WTC11 (cell line): ENCODE data around the gene TMEM239. TPM values are rescaled to one million over a fixed set of nuclear protein-coding genes. Genes with fewer than 3 reads are reported as not detected.

Experiments used
- ATAC-seq: fragments of 200-7000 bp; cut with Tn5 transposase; 2 replicates; pipeline ENCODE4 v1.10.0; 2021; ENCODE audit warnings: mild to moderate bottlenecking, moderate library complexity
- CTCF ChIA-PET: fragments of 300-600 bp; sonication (Branson Sonifier 250); formaldehyde crosslinking; loops from one replicate; lab custom pipeline; 2021; ENCODE audit warnings: antibody characterized with exemption; lab: Charles Lee
- POLR2A ChIA-PET: fragments of 350-600 bp; sonication (Branson Sonifier 250); formaldehyde crosslinking; loops from one replicate; lab custom pipeline; 2021; ENCODE audit warnings: antibody characterized with exemption; lab: Charles Lee
- DNase-seq: peaks from one replicate; pipeline ENCODE4 v3.0.0; 2021; ENCODE audit warnings: low spot score
- H3K27ac Mint-ChIP-seq: 2 replicates; pipeline ENCODE4 v1.8.0; 2021; ENCODE audit warnings: mixed read lengths
- H3K27me3 Mint-ChIP-seq: 2 replicates; pipeline ENCODE4 v1.8.0; 2021; ENCODE audit warnings: low read depth, mild to moderate bottlenecking, moderate library complexity, mixed read lengths
- H3K36me3 Mint-ChIP-seq: 2 replicates; pipeline ENCODE4 v1.8.0; 2021; ENCODE audit warnings: mixed read lengths
- H3K4me1 Mint-ChIP-seq: 2 replicates; pipeline ENCODE4 v1.8.0; 2022; ENCODE audit warnings: mixed read lengths
- H3K4me3 Mint-ChIP-seq: 2 replicates; pipeline ENCODE4 v1.8.0; 2021; ENCODE audit warnings: mild to moderate bottlenecking, moderate library complexity, mixed read lengths
- H3K9me3 Mint-ChIP-seq: 2 replicates; pipeline ENCODE4 v1.8.0; 2021; ENCODE audit warnings: mixed read lengths
- CREB1 ChIP-seq: sonication (generic); formaldehyde crosslinking; IDR thresholded peaks from 2 replicates; pipeline ENCODE4 v1.8.0; 2023; ENCODE audit warnings: mild to moderate bottlenecking, missing genetic modification reagents
- EMX1 ChIP-seq: fragments of 250-450 bp; sonication (Bioruptor Pico); IDR thresholded peaks from 2 replicates; pipeline ENCODE4 v1.8.0; 2021; ENCODE audit warnings: mild to moderate bottlenecking
- ESRRA ChIP-seq: sonication (generic); formaldehyde crosslinking; IDR thresholded peaks from 2 replicates; pipeline ENCODE4 v1.8.1; 2022; ENCODE audit warnings: mild to moderate bottlenecking, missing genetic modification reagents, borderline replicate concordance
- FOXP1 ChIP-seq: sonication (generic); formaldehyde crosslinking; IDR thresholded peaks from 2 replicates; pipeline ENCODE4 v1.8.0; 2022; ENCODE audit warnings: missing genetic modification reagents, mild to moderate bottlenecking, moderate library complexity, borderline replicate concordance
- JAZF1 ChIP-seq: fragments of 250-450 bp; sonication (Bioruptor Pico); IDR thresholded peaks from 2 replicates; pipeline ENCODE4 v1.9.0; 2021; ENCODE audit warnings: moderate library complexity, mild to moderate bottlenecking, inconsistent platforms
- JUN ChIP-seq: sonication (generic); formaldehyde crosslinking; IDR thresholded peaks from 2 replicates; pipeline ENCODE4 v1.8.0; 2023; ENCODE audit warnings: mild to moderate bottlenecking, missing genetic modification reagents
- KAT7 ChIP-seq: sonication (generic); formaldehyde crosslinking; IDR thresholded peaks from 2 replicates; pipeline ENCODE4 v1.8.1; 2023; ENCODE audit warnings: missing genetic modification reagents, mild to moderate bottlenecking, borderline replicate concordance
- NFATC4 ChIP-seq: fragments of 250-450 bp; sonication (Bioruptor Pico); IDR thresholded peaks from 2 replicates; pipeline ENCODE4 v1.9.0; 2021; ENCODE audit warnings: mild to moderate bottlenecking
- NFYB ChIP-seq: sonication (generic); formaldehyde crosslinking; conservative IDR thresholded peaks from 2 replicates; pipeline ENCODE4 v1.8.0; 2022; ENCODE audit warnings: low read depth, missing genetic modification reagents
- NR3C1 ChIP-seq: sonication (generic); formaldehyde crosslinking; conservative IDR thresholded peaks from 2 replicates; pipeline ENCODE4 v1.8.1; 2023; ENCODE audit warnings: low read depth, mild to moderate bottlenecking, missing genetic modification reagents
- PRRX2 ChIP-seq: fragments of 250-450 bp; sonication (Bioruptor Pico); IDR thresholded peaks from 2 replicates; pipeline ENCODE4 v1.8.0; 2021; ENCODE audit warnings: mild to moderate bottlenecking
- SMAD4 ChIP-seq: sonication (generic); formaldehyde crosslinking; IDR thresholded peaks from 2 replicates; pipeline ENCODE4 v1.8.0; 2022; ENCODE audit warnings: mild to moderate bottlenecking, missing genetic modification reagents
- TEAD1 ChIP-seq: sonication (generic); formaldehyde crosslinking; IDR thresholded peaks from 2 replicates; pipeline ENCODE4 v1.8.0; 2022; ENCODE audit warnings: mild to moderate bottlenecking, missing genetic modification reagents
- TP53 ChIP-seq: sonication (generic); formaldehyde crosslinking; IDR thresholded peaks from 2 replicates; pipeline ENCODE4 v1.8.1; 2023; ENCODE audit warnings: mild to moderate bottlenecking, missing genetic modification reagents
- ZNF396 ChIP-seq: fragments of 250-450 bp; sonication (Bioruptor Pico); IDR thresholded peaks from 2 replicates; pipeline ENCODE4 v1.8.0; 2021; ENCODE audit warnings: mild to moderate bottlenecking, moderate library complexity, borderline replicate concordance
- total RNA-seq: library from RNA; stranded (reverse); gene quantifications from 3 replicates; pipeline ENCODE4 v1.2.3, GENCODE V29; 2021
- TF ChIP-seq, protein P1 (sequence below): sonication (generic); formaldehyde crosslinking; IDR thresholded peaks from 2 replicates; pipeline ENCODE4 v1.8.0; 2022; ENCODE audit warnings: mild to moderate bottlenecking, missing genetic modification reagents
- TF ChIP-seq, protein P2 (sequence below): sonication (generic); formaldehyde crosslinking; IDR thresholded peaks from 2 replicates; pipeline ENCODE4 v1.8.0; 2022; ENCODE audit warnings: mild to moderate bottlenecking, missing genetic modification reagents
- TF ChIP-seq, protein P3 (sequence below): sonication (generic); formaldehyde crosslinking; IDR thresholded peaks from 2 replicates; pipeline ENCODE4 v1.8.1; 2023; ENCODE audit warnings: mild to moderate bottlenecking, missing genetic modification reagents
- TF ChIP-seq, protein P4 (sequence below): sonication (generic); formaldehyde crosslinking; IDR thresholded peaks from 2 replicates; pipeline ENCODE4 v1.8.1; 2023; ENCODE audit warnings: mild to moderate bottlenecking, missing genetic modification reagents, moderate library complexity
- TF ChIP-seq, protein P5 (sequence below): fragments of 250-450 bp; sonication (Bioruptor Pico); IDR thresholded peaks from 2 replicates; pipeline ENCODE4 v2.1.2; 2022; ENCODE audit warnings: mild to moderate bottlenecking, moderate library complexity
- TF ChIP-seq, protein P6 (sequence below): fragments of 250-450 bp; sonication (Bioruptor Pico); IDR thresholded peaks from 2 replicates; pipeline ENCODE4 v1.9.0; 2021; ENCODE audit warnings: mild to moderate bottlenecking, borderline replicate concordance

Gene TMEM239
- total RNA-seq, 1 experiment from 2014 or later: not detected

DNA sequence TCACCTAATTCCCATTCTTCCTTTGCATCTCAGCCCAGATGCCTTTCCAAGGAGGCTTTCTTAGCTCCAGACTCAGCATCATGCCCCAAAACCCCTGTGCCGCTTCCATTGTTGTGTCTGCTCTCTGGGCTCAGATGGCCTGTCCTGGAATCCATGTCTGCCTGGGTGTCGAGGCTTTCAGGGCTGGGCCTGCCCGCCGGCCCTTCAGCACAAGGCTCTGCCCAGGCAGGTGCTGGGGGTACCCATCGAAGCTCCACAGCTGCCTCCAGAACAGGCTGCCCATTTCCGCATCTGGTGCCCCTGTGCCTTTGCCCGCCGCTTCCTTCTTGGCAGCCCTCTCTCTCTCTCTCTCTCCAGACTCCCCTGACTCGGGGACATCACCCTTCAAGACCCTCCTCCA lies 16.9 kb upstream of the TMEM239 start:
- POLR2A ChIA-PET: interaction anchor here (0.6 to 0.9 kb wide), 3 partner anchors 9 to 78 kb away, joined by 3 to 13 read pairs (median 4); no protein-coding TSS in a partner anchor
- TF ChIP-seq, protein P1, sequence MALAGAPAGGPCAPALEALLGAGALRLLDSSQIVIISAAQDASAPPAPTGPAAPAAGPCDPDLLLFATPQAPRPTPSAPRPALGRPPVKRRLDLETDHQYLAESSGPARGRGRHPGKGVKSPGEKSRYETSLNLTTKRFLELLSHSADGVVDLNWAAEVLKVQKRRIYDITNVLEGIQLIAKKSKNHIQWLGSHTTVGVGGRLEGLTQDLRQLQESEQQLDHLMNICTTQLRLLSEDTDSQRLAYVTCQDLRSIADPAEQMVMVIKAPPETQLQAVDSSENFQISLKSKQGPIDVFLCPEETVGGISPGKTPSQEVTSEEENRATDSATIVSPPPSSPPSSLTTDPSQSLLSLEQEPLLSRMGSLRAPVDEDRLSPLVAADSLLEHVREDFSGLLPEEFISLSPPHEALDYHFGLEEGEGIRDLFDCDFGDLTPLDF (CRISPR knock-in tag): peak; percentile 44; the same call in 1 of the 2 replicates
- TF ChIP-seq, protein P2, sequence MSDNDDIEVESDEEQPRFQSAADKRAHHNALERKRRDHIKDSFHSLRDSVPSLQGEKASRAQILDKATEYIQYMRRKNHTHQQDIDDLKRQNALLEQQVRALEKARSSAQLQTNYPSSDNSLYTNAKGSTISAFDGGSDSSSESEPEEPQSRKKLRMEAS (CRISPR knock-in tag): peak; percentile 43; the same call in 1 of the 2 replicates
- TF ChIP-seq NFYB (CRISPR knock-in tag): no peak
- 0 out of 2 replicates have a peak, but pooled peaks have one; percentile 20 for TF ChIP-seq SMAD4 (CRISPR knock-in tag)
- TF ChIP-seq ESRRA (CRISPR knock-in tag): no peak
- Mint-ChIP-seq H3K27me3 (peaks cover 43% of the 10 kb centered on the region), H3K4me3 (peak overlapping the region; percentile 95), H3K9me3 (no peaks in the 10 kb centered on the region), H3K27ac (no peak overlapping the region), H3K4me1 (peaks cover 26% of the 10 kb centered on the region), H3K36me3 (peaks cover 22% of the 10 kb centered on the region)
- CTCF ChIA-PET: interaction anchor here (0.7 to 4.5 kb wide), 9 partner anchors 9 to 67 kb away, joined by 3 to 24 read pairs (median 3); partner anchors contain the start of gene TMEM239
- no peak for ATAC-seq
- DNase-seq: no peak

DNA sequence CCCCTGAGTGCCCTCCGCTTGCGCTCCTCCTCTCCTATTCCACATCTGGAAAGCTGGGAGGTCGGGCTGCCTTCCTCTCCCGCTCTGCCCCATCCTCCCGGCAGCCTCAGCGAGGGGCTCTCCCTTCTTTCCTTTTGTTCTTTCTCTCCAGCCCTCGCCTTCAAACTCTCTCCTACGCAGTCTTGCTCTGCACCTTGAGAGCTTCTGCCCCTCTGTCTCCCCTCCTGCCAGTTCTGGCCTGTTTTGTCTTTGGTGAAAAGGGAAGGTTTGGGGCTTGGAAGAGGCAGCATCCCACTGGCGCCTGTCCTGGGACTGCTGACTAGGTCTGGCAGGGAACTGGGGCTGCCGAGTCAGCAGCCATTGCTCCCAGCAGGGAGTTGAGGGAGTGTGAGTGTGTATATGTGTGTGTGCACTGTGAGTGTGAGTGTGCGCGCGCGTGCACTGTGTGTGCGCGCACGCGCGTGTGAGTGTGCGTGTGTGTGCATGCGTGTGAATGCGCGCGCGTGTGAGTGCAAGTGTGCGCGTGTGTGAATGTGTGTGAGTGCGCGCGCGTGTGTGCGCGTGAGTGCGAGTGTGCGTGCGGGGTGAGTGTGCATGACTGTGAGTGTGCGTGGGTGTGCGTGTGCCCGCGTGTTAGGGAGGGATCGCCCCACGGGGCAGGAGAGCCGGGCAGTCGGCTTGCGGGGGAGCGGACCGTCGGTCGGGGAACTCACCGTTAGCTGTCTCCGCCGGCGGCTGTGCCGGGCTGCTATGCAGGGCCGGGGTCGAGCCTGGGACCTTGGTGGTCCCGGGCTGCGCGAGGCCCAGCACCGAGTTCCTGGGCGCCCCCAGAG lies 16.3 kb upstream of the TMEM239 start:
- Mint-ChIP-seq H3K9me3 (no peaks in the 10 kb centered on the region), H3K4me1 (peaks cover 29% of the 10 kb centered on the region), H3K27ac (peak overlapping the region; percentile 75), H3K4me3 (peak overlapping the region; percentile 95), H3K27me3 (peaks cover 49% of the 10 kb centered on the region), H3K36me3 (peaks cover 22% of the 10 kb centered on the region)
- peak; percentile 17 for ATAC-seq
- CTCF ChIA-PET: interaction anchor here (0.7 to 4.5 kb wide), 15 partner anchors 9 to 128 kb away, joined by 3 to 24 read pairs (median 4); partner anchors contain the start of gene TMEM239
- DNase-seq: peak; percentile 39
- POLR2A ChIA-PET: interaction anchor here (0.9 kb wide), 1 partner anchor 10 kb away, joined by 3 read pairs; no protein-coding TSS in a partner anchor
- TF ChIP-seq, protein P2 (CRISPR knock-in tag): peak; percentile 44; the same call in 1 of the 2 replicates
- TF ChIP-seq PRRX2 (CRISPR knock-in tag) (peak; percentile 81), NFATC4 (CRISPR knock-in tag) (0 out of 2 replicates have a peak, but pooled peaks have one; percentile 50), FOXP1 (CRISPR knock-in tag) (peak; percentile 73; the same call in 1 of the 2 replicates), JUN (0 out of 2 replicates have a peak, but pooled peaks have one; percentile 28), KAT7 (CRISPR knock-in tag) (peak; percentile 70; the same call in 1 of the 2 replicates), TP53 (CRISPR knock-in tag) (0 out of 2 replicates have a peak, but pooled peaks have one; percentile 4), EMX1 (CRISPR knock-in tag) (0 out of 2 replicates have a peak, but pooled peaks have one; percentile 55), TEAD1 (CRISPR knock-in tag) (no peak), CREB1 (no peak; the same call in 1 of the 2 replicates), NR3C1 (0 out of 2 replicates have a peak, but pooled peaks have one; percentile 31), JAZF1 (CRISPR knock-in tag) (no peak), ZNF396 (CRISPR knock-in tag) (peak; percentile 85; the same call in 1 of the 2 replicates)
- TF ChIP-seq, protein P3, sequence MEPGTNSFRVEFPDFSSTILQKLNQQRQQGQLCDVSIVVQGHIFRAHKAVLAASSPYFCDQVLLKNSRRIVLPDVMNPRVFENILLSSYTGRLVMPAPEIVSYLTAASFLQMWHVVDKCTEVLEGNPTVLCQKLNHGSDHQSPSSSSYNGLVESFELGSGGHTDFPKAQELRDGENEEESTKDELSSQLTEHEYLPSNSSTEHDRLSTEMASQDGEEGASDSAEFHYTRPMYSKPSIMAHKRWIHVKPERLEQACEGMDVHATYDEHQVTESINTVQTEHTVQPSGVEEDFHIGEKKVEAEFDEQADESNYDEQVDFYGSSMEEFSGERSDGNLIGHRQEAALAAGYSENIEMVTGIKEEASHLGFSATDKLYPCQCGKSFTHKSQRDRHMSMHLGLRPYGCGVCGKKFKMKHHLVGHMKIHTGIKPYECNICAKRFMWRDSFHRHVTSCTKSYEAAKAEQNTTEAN (CRISPR knock-in tag): peak; percentile 100
- TF ChIP-seq, protein P4, sequence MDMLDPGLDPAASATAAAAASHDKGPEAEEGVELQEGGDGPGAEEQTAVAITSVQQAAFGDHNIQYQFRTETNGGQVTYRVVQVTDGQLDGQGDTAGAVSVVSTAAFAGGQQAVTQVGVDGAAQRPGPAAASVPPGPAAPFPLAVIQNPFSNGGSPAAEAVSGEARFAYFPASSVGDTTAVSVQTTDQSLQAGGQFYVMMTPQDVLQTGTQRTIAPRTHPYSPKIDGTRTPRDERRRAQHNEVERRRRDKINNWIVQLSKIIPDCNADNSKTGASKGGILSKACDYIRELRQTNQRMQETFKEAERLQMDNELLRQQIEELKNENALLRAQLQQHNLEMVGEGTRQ (CRISPR knock-in tag): 0 out of 2 replicates have a peak, but pooled peaks have one; percentile 11
- TF ChIP-seq, protein P5, sequence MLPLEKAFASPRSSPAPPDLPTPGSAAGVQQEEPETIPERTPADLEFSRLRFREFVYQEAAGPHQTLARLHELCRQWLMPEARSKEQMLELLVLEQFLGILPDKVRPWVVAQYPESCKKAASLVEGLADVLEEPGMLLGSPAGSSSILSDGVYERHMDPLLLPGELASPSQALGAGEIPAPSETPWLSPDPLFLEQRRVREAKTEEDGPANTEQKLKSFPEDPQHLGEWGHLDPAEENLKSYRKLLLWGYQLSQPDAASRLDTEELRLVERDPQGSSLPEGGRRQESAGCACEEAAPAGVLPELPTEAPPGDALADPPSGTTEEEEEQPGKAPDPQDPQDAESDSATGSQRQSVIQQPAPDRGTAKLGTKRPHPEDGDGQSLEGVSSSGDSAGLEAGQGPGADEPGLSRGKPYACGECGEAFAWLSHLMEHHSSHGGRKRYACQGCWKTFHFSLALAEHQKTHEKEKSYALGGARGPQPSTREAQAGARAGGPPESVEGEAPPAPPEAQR (CRISPR knock-in tag): peak; percentile 89; the same call in 1 of the 2 replicates
- TF ChIP-seq, protein P6, sequence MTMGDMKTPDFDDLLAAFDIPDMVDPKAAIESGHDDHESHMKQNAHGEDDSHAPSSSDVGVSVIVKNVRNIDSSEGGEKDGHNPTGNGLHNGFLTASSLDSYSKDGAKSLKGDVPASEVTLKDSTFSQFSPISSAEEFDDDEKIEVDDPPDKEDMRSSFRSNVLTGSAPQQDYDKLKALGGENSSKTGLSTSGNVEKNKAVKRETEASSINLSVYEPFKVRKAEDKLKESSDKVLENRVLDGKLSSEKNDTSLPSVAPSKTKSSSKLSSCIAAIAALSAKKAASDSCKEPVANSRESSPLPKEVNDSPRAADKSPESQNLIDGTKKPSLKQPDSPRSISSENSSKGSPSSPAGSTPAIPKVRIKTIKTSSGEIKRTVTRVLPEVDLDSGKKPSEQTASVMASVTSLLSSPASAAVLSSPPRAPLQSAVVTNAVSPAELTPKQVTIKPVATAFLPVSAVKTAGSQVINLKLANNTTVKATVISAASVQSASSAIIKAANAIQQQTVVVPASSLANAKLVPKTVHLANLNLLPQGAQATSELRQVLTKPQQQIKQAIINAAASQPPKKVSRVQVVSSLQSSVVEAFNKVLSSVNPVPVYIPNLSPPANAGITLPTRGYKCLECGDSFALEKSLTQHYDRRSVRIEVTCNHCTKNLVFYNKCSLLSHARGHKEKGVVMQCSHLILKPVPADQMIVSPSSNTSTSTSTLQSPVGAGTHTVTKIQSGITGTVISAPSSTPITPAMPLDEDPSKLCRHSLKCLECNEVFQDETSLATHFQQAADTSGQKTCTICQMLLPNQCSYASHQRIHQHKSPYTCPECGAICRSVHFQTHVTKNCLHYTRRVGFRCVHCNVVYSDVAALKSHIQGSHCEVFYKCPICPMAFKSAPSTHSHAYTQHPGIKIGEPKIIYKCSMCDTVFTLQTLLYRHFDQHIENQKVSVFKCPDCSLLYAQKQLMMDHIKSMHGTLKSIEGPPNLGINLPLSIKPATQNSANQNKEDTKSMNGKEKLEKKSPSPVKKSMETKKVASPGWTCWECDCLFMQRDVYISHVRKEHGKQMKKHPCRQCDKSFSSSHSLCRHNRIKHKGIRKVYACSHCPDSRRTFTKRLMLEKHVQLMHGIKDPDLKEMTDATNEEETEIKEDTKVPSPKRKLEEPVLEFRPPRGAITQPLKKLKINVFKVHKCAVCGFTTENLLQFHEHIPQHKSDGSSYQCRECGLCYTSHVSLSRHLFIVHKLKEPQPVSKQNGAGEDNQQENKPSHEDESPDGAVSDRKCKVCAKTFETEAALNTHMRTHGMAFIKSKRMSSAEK (CRISPR knock-in tag): peak; percentile 26; the same call in 1 of the 2 replicates
